Caco-2 (cell line): ENCODE results near the gene TRAPPC3. TPM values are rescaled to one million over a fixed set of nuclear protein-coding genes. Genes with fewer than 3 reads are reported as not detected.

Source experiments
- BruUV-seq: library from RNA; stranded (reverse); fragments of 400-500 nt; replicated peaks from 2 replicates; lab custom pipeline; 2021; lab: Mats Ljungman, UMichigan
- CTCF ChIA-PET: fragments of 300-600 bp; sonication (Branson Sonifier 250); formaldehyde crosslinking; loops from one replicate; lab custom pipeline; 2022; ENCODE audit warnings: antibody characterized with exemption; lab: Charles Lee
- POLR2A ChIA-PET: fragments of 300-600 bp; sonication (Branson Sonifier 250); formaldehyde crosslinking; loops from one replicate; lab custom pipeline; 2022; ENCODE audit warnings: antibody characterized with exemption; lab: Charles Lee
- DNase-seq, 2 experiments: peaks; one replicate each; pipeline versions ENCODE4 v3.0.0 to v3.0.0-alpha.2; 2020 to 2022
- H3K27me3 ChIP-seq: replicated peaks from 2 replicates; pipeline ENCODE4 v1.6.0; 2011; ENCODE audit warnings: low read length; ENCODE audit not compliant: control insufficient read depth, insufficient read depth
- H3K36me3 ChIP-seq: 2 replicates; pipeline ENCODE4 v1.5.1; 2011; ENCODE audit warnings: low read length; ENCODE audit not compliant: control insufficient read depth, insufficient read depth
- H3K4me1 ChIP-seq: fragments of 250-450 bp; sonication (Bioruptor Pico); 2 replicates; pipeline ENCODE4 v1.5.1; 2020; ENCODE audit warnings: mild to moderate bottlenecking
- H3K4me3 ChIP-seq: 2 replicates; pipeline ENCODE4 v1.5.1; 2011; ENCODE audit warnings: low read depth, mild to moderate bottlenecking, control low read depth, low read length
- H3K9me3 ChIP-seq: fragments of 250-450 bp; sonication (Bioruptor Pico); 2 replicates; pipeline ENCODE4 v1.5.1; 2020; ENCODE audit warnings: mild to moderate bottlenecking, moderate library complexity
- H3K27ac Mint-ChIP-seq: one replicate; pipeline ENCODE4 v1.8.0; 2022; ENCODE audit warnings: mixed read lengths; ENCODE audit not compliant: unreplicated experiment
- H3K27me3 Mint-ChIP-seq: one replicate; pipeline ENCODE4 v1.8.0; 2022; ENCODE audit warnings: mixed read lengths; ENCODE audit not compliant: insufficient read depth, unreplicated experiment
- H3K36me3 Mint-ChIP-seq: one replicate; pipeline ENCODE4 v1.8.0; 2022; ENCODE audit warnings: mild to moderate bottlenecking, mixed read lengths; ENCODE audit not compliant: insufficient read depth, unreplicated experiment
- H3K4me1 Mint-ChIP-seq: one replicate; pipeline ENCODE4 v1.8.0; 2022; ENCODE audit warnings: low read depth, mixed read lengths; ENCODE audit not compliant: unreplicated experiment
- H3K4me3 Mint-ChIP-seq: one replicate; pipeline ENCODE4 v1.8.0; 2022; ENCODE audit warnings: mild to moderate bottlenecking, moderate library complexity, mixed read lengths; ENCODE audit not compliant: unreplicated experiment
- H3K9me3 Mint-ChIP-seq: one replicate; pipeline ENCODE4 v1.8.0; 2022; ENCODE audit warnings: mixed read lengths; ENCODE audit not compliant: unreplicated experiment
- CTCF ChIP-seq, 2 experiments: fragments of 200-600 bp in 1 of 2; IDR thresholded peaks; 1 replicate in 1 of 2; 2 replicates in 1 of 2; pipeline versions ENCODE4 v1.5.1 to v1.8.0; 2011 to 2022; ENCODE audit warnings: antibody characterized with exemption in 1 of 2, control low read depth in 1 of 2, inconsistent platforms in 1 of 2, low read depth in 1 of 2, low read length in 1 of 2, mild to moderate bottlenecking in 1 of 2, moderate library complexity in 1 of 2; ENCODE audit not compliant: insufficient read depth in 1 of 2, severe bottlenecking in 1 of 2, unreplicated experiment in 1 of 2
- intact Hi-C: fragments of 100-400 bp; cut with micrococcal nuclease; formaldehyde crosslinking; loops from one replicate; pipeline ENCODE4 v1.10.0; 2022; ENCODE audit not compliant: unreplicated experiment
- total RNA-seq: library from RNA; stranded (reverse); gene quantifications from 2 replicates; pipeline ENCODE4 v1.2.3, GENCODE V29; 2022

TRAPPC3 gene
- total RNA-seq, 1 experiment from 2014 or later: 35.4 TPM

GRCh38 chr1:36179220-36179600 lies 29.9 kb upstream of the TRAPPC3 start:
- Histone ChIP-seq H3K9me3 (no peaks in the 10 kb centered on the region), H3K27me3 (no peaks in the 10 kb centered on the region), H3K4me1 (no peaks in the 10 kb centered on the region), H3K4me3 (no peak overlapping the region), H3K36me3 (no peaks in the 10 kb centered on the region)
- no peaks in the 10 kb centered on the region for H3K27me3 Mint-ChIP-seq
- DNase-seq: no peak
- peaks cover 43% of the 10 kb centered on the region for H3K36me3 Mint-ChIP-seq
- no peak for TF ChIP-seq CTCF (IDR thresholded peaks at IDR 0.05; ENCODE audit: insufficient read depth in 1 of 2, low read depth in 1 of 2, low read length in 1 of 2, severe bottlenecking in 1 of 2, unreplicated experiment in 1 of 2)
- intact Hi-C loops: no loop called here
- no TSS peak for BruUV-seq
- ChIA-PET POLR2A (no interaction called here), CTCF (no interaction called here)
- no peak overlapping the region for H3K27ac Mint-ChIP-seq
- H3K4me3 Mint-ChIP-seq: no peak overlapping the region
- H3K9me3 Mint-ChIP-seq: no peaks in the 10 kb centered on the region
- no peaks in the 10 kb centered on the region for H3K4me1 Mint-ChIP-seq

- BruUV-seq: no TSS peak
- Mint-ChIP-seq H3K27ac (no peak overlapping the region), H3K9me3 (no peaks in the 10 kb centered on the region), H3K36me3 (peaks cover 43% of the 10 kb centered on the region), H3K27me3 (no peaks in the 10 kb centered on the region), H3K4me1 (no peaks in the 10 kb centered on the region), H3K4me3 (no peak overlapping the region)
- CTCF ChIA-PET: no interaction called here
- no peak overlapping the region for H3K4me3 ChIP-seq
- POLR2A ChIA-PET: no interaction called here
- DNase-seq: peak in 1 of 2 experiments; percentile 18
- no peaks in the 10 kb centered on the region for H3K27me3 ChIP-seq
- TF ChIP-seq CTCF (IDR thresholded peaks at IDR 0.05; ENCODE audit: insufficient read depth in 1 of 2, low read depth in 1 of 2, low read length in 1 of 2, severe bottlenecking in 1 of 2, unreplicated experiment in 1 of 2): no peak
- no peaks in the 10 kb centered on the region for H3K36me3 ChIP-seq
- no peaks in the 10 kb centered on the region for H3K4me1 ChIP-seq
- intact Hi-C loops: no loop called here
- H3K9me3 ChIP-seq: no peaks in the 10 kb centered on the region
Observed at GRCh38 chr1:36178471-36179219, 29.4 kb upstream of the TRAPPC3 start.

- Mint-ChIP-seq H3K36me3 (peaks cover 35% of the 10 kb centered on the region), H3K4me3 (no peak overlapping the region), H3K9me3 (no peaks in the 10 kb centered on the region), H3K27ac (no peak overlapping the region), H3K27me3 (no peaks in the 10 kb centered on the region), H3K4me1 (no peaks in the 10 kb centered on the region)
- no TSS peak for BruUV-seq
- Histone ChIP-seq H3K4me3 (no peak overlapping the region), H3K4me1 (no peaks in the 10 kb centered on the region), H3K9me3 (no peaks in the 10 kb centered on the region), H3K27me3 (no peaks in the 10 kb centered on the region), H3K36me3 (no peaks in the 10 kb centered on the region)
- TF ChIP-seq CTCF (IDR thresholded peaks at IDR 0.05; ENCODE audit: insufficient read depth in 1 of 2, low read depth in 1 of 2, low read length in 1 of 2, severe bottlenecking in 1 of 2, unreplicated experiment in 1 of 2): no peak
- DNase-seq: no peak
- ChIA-PET CTCF (no interaction called here), POLR2A (no interaction called here)
- intact Hi-C loops: no loop called here
Observed at GRCh38 chr1:36177589-36178431, 28.5 kb upstream of the TRAPPC3 start.
